HG03354 (cell line): ENCODE measurements around the gene SLC8A2.
"Not testable (repeated sequence)": the region's sequence is repeated elsewhere in the genome, so short reads cannot be mapped to it uniquely, and the experiment has no call there.

ENCODE experiments used
- ATAC-seq: cut with Tn5 transposase; IDR thresholded peaks from one replicate; pipeline ENCODE4 v1.9.1; 2021; ENCODE audit warnings: mild to moderate bottlenecking; ENCODE audit not compliant: unreplicated experiment, poor library complexity, severe bottlenecking

Gene SLC8A2

DNA sequence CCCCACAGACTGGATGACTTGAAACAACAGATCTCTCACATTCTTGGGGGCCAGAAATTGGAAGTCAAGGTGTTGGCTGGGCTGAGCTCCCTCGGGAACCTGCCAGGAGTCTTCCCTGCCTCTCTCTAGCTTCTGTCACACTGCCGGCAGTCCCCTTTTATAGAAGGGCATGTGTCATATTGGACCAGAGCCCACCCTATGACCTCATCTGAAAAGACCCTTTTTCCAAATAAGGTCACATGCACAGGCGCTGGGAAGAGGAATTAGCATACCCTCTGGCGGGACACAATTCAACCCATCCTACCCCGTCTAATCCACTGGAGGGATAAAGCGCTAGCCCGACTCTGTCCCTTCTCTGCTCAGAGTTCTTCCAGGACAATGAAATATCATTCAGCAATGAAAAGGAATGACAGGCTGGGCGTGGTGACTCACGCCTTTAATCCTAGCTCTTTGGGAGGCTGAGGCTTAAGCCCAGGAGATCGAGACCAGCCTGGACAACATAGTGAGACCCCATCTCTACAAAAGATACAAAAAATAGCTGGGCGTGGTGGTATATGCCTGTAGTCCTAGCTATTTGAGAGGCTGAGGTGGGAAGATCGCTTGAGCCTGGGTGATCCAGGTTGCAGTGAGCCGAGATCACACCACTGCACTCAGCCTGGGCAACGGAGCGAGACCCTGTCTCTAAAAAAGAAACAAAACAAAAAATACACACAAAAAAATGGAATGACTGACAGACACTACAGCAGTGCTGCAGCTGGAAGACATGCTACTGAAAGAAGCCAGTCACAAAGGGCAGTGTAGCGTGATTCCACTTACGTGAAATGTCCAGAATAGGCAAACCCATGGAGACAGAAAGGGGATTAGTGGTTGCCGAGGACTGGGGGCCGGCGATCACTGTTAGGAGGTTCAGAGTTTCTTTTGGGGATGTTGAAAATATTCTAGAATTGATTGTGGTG, 80.9 kb downstream of the SLC8A2 start:
- no peak for ATAC-seq

DNA sequence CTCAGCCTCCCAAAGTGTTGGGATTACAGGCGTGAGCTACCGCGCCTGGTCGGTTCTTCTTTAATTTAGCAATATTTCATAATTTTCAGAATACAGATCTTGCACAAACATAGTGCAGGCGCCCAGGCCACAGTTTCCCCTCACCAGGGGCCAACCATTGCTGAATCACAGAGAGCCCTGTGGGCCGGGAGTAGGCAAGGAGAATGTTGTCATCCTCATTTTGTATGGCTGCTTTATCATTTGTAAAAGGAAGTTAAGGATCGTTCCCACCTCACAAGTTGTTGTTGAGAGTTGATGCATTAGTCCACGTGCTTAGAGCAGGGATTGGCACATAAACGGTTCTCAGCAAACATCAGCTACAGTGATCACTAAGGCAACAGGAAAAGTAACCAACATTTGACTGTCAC, 82.5 kb downstream of the SLC8A2 start:
- ATAC-seq = no peak

DNA sequence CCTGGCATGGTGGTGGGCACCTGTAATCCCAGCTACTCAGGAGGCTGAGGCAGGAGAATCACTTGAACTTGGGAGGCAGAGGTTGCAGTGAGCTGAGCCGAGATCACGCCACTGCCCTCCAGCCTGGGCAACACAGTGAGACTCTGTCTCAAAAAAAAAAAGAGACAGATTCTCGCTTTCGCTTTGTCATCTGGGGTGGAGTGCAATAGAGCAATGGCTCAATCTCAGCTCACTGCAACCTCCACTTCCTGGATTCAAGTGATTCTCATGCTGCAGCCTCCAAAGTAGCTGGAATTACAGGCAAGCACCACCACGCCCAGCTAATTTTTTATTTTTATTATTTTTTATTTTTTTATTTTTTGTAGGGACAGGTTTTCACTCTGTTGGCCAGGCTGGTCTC, 83.0 kb downstream of the SLC8A2 start:
- ATAC-seq = not testable (repeated sequence)

DNA sequence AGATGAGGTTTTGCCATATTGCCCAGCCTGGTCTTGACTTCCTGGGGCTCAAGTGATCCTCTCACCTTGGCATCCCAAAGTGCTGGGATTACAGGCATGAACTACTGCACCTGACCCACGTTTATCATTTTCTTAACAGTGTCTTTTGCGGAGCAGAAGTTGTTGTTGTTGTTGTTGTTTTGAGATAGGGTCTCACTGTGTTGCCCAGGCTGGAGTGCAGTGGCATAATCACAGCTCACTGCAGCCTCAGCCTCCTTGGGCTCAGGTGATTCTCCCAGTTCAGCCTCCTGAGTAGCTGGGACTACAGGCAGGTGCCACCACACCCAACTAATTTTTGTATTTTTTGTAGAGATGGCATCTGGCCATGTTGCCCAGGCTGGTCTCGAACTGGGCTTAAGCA, 84.1 kb downstream of the SLC8A2 start:
- ATAC-seq = not testable (repeated sequence)

DNA sequence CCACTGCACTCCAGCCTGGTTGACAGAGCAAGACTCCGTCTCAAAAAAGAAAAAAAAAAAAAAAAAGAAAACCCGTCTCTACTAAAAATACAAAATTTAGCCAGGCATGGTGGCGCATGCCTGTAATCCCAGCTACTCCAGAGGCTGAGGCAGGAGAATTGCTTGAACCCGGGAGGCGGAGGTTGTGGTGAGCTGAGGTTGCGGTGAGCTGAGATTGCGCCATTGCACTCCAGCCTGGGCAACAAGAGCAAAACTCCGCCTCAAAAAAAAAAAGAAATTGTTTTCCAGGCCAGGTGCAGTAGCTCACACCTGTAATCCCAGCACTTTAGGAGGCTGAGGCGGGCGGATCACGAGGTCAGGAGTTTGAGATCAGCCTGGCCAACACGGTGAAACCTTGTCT, 85.1 kb downstream of the SLC8A2 start:
- ATAC-seq = not testable (repeated sequence)

DNA sequence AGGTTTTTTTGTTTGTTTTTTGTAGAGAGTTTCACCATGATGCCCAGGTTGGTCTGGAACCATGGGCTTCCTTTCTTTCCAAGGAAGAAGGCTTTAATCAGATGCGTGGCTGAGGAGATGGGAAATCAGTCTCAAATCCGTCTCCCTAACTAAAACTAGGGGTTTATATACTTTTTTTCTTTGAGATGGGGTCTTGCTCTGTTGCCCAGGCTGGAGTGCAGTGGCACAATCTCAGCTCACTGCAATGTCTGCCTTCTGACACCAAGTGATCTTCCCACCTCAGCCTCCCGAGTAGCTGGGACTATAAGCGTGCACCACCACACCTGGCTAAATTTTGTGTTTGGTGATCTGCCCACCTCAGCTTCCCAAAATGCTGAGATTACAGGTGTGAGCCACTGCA, 87.2 kb downstream of the SLC8A2 start:
- not testable (repeated sequence) for ATAC-seq

DNA sequence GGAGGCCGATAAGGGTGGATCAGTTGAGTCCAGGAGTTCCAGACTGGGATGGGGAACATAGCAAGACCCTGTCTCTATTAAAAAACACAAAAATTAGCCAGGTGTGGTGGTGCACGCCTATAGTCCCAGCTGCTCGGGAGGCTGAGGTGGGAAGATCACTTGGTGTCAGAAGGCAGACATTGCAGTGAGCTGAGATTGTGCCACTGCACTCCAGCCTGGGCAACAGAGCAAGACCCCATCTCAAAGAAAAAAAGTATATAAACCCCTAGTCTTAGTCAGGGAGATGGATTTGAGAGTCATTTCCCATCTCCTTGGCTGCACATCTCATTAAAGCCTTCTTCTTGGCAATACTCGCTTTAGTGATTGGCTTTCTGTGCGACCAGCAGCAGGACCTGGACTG, 87.8 kb downstream of the SLC8A2 start:
- not testable (repeated sequence) for ATAC-seq

DNA sequence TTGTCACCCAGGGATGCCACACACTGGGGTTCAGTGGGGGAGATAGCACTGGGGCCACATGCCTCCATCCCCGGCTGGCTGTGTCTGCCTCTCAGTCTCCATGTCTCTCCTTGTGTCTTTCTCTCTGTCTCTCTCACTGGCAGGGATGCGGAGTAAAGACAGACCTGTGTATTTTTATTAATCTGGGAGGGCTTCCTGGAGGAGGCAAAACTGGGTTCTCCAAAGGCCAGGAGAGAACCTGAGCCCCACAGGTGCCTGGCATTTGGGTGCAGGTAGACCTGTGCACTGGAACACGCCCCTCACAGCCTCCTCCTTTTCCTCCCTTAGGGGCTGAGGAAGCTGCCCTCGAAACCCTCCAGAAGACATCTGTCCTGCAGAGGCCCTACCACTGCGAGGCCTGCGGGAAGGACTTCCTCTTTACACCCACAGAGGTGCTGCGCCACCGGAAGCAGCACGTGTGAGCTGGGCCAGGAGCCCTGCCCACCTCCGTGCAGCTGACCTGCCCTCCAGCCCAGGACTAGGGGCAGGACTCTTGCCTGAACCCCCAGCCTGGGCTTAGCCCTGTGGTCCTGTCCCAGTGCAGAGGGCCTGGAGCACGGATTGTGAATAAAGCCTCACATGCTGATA, 89.9 kb downstream of the SLC8A2 start:
- ATAC-seq = no peak

DNA sequence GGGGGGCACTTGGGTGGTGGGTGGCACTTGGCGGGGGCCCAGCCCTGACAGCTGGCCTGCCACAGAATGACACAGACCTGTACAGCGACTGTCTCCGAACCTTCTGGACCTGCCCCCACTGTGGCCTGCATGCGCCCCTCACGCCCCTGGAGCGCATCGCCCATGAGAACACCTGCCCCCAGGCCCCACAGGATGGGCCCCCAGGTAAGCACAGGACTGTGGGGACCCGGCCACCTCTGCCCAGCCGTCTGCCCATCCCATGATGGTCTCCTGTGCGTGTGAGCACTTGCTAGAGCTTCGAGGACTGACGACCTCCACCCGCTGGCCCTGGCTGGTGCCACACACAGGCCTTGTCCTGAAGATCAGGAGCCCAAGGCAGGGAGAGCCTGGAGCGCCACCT, 90.6 kb downstream of the SLC8A2 start:
- no peak for ATAC-seq

DNA sequence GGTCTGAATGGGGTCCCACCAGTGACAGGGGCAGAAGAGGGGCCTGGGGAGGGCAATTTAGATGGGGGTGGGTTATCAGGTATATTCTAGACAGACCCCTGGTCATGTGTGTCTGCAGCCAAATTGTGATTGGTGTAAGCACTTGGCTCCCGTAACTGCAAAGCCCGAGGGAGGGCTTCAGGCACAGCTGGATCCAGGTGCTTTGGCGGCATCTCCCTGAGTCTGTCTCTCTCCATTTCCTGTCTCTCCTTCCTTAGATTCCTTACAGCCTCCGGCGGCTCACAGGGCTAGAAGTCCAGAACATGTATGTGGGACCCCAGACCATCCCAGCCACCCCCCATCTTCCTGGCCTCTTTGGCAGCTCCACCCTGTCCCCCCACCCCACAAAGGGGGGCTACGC, 91.1 kb downstream of the SLC8A2 start:
- no peak for ATAC-seq

DNA sequence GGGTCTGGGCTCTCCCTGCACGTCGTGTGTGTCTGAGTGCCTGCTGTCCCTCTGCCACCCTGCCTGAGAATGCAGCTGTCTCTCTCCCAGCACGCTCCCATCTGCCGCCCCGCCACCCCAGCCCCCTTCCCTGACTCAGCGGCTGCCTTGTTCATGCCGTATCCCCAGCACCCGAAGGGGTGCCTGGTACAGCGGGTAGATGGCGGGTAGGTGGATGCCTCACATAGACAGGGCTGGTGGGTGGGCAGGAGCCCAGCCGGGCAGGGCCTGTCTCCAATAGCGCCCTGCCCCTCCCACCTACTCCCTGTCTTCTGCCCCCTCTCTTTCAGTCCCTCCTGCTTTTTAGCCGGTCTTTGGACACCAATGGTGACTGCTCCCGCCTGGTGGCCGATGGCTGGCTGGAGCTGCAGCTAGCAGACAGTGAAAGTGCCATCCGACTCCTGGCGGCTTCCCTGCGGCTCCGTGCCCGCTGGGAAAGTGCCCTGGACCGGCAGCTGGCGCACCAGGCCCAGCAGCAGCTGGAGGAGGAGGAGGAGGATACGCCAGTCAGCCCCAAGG, 92.2 kb downstream of the SLC8A2 start:
- no peak for ATAC-seq

DNA sequence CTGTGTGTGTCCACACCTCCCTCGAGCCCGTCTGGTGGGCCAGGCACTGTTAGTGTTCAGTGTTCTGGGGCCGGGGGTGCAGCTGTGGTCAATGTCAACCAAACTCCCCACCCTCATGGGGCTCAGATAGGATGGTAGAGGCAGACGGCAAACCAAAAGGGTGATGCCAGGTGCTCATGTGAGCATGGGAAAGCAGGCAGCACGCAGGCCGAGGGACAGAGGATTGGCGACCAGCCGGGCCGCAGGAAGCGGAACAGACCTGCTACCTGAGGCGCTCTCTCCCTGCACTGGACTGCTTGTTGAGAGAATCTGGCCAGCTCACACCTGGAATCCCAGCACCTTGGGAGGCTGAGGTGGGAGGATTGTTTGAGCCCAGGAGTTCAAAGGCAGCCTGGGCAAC, 93.4 kb downstream of the SLC8A2 start:
- no peak for ATAC-seq
